ENCODE measurements around the gene SSBP3.

DNA sequence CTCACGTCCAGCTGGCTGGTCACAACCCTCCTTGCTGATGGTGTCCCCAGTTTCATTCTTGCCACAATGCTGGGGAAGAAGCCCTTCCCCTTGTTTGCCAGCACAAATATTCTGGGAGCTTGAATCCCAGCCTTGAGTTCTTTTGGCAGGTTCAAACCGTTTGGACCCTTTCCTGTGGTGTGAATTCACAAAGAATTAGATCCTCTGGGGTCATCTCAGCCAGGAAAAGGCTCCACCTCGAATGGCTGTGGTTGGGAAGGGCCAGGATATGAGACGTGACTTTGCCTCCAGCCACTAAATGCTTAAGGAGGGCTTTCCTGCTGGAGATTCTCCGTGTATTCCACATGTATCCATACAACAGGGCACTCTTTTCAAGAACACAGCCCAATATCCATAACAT is 139.3 kb downstream of the SSBP3 start:
- TF ChIP-seq, protein P1, sequence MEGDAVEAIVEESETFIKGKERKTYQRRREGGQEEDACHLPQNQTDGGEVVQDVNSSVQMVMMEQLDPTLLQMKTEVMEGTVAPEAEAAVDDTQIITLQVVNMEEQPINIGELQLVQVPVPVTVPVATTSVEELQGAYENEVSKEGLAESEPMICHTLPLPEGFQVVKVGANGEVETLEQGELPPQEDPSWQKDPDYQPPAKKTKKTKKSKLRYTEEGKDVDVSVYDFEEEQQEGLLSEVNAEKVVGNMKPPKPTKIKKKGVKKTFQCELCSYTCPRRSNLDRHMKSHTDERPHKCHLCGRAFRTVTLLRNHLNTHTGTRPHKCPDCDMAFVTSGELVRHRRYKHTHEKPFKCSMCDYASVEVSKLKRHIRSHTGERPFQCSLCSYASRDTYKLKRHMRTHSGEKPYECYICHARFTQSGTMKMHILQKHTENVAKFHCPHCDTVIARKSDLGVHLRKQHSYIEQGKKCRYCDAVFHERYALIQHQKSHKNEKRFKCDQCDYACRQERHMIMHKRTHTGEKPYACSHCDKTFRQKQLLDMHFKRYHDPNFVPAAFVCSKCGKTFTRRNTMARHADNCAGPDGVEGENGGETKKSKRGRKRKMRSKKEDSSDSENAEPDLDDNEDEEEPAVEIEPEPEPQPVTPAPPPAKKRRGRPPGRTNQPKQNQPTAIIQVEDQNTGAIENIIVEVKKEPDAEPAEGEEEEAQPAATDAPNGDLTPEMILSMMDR (optimal IDR thresholded peaks at IDR 0.05 in 1 of 3, IDR thresholded peaks at IDR 0.05 in 1 of 3, conservative IDR thresholded peaks at IDR 0.05 in 1 of 3; ENCODE audit: extremely low read depth in 1 of 3, insufficient read depth in 2 of 3, low read length in 3 of 3) = no peak
- no peak for TF ChIP-seq EZH2 (IDR thresholded peaks at IDR 0.05; ENCODE audit: low read length)
